ENCODE measurements around the gene HTR3A. TPM values are rescaled to one million over a fixed set of nuclear protein-coding genes. Genes with fewer than 3 reads are reported as not detected.

The HTR3A gene
- total RNA-seq, 1 donor from 2014 or later, result 0.27 TPM

- peaks cover 25% of the 10 kb centered on the region for H3K27me3 Mint-ChIP-seq
- H3K4me3 Mint-ChIP-seq, result no peak overlapping the region
- no peak for DNase-seq (ENCODE audit: extremely low spot score, unreplicated experiment)
- H3K4me1 Mint-ChIP-seq (ENCODE audit: unreplicated experiment), result no peaks in the 10 kb centered on the region
- no peaks in the 10 kb centered on the region for H3K9me3 Mint-ChIP-seq
- TF ChIP-seq CTCF (conservative IDR thresholded peaks at IDR 0.05), result no peak
- no peaks in the 10 kb centered on the region for H3K36me3 Mint-ChIP-seq
- H3K27ac Mint-ChIP-seq, result no peak overlapping the region
These were observed 42.8 kb downstream of the HTR3A start for GRCh38 chr11:114017723-114018122.

- Mint-ChIP-seq H3K27me3 (peaks cover 24% of the 10 kb centered on the region), H3K27ac (no peak overlapping the region), H3K4me3 (no peak overlapping the region), H3K9me3 (no peaks in the 10 kb centered on the region), H3K36me3 (no peaks in the 10 kb centered on the region), H3K4me1 (ENCODE audit: unreplicated experiment) (no peaks in the 10 kb centered on the region)
- TF ChIP-seq CTCF (conservative IDR thresholded peaks at IDR 0.05), result no peak
- no peak for DNase-seq (ENCODE audit: extremely low spot score, unreplicated experiment)
These were observed 44.1 kb downstream of the HTR3A start for GRCh38 chr11:114019046-114019445.

GRCh38 chr11:114019574-114019973, 44.7 kb downstream of the HTR3A start:
- no peak for TF ChIP-seq CTCF (conservative IDR thresholded peaks at IDR 0.05)
- Mint-ChIP-seq H3K4me1 (ENCODE audit: unreplicated experiment) (no peaks in the 10 kb centered on the region), H3K9me3 (no peaks in the 10 kb centered on the region), H3K4me3 (no peak overlapping the region), H3K27me3 (peaks cover 27% of the 10 kb centered on the region), H3K27ac (no peak overlapping the region), H3K36me3 (no peaks in the 10 kb centered on the region)
- no peak for DNase-seq (ENCODE audit: extremely low spot score, unreplicated experiment)

- Mint-ChIP-seq H3K27me3 (peaks cover 63% of the 10 kb centered on the region), H3K27ac (no peak overlapping the region)
These were observed 50.5 kb downstream of the HTR3A start for GRCh38 chr11:114025329-114025907.

GRCh38 chr11:114026355-114026754, 51.4 kb downstream of the HTR3A start:
- H3K27ac Mint-ChIP-seq, result no peak overlapping the region
- DNase-seq (ENCODE audit: extremely low spot score, unreplicated experiment), result no peak
- H3K27me3 Mint-ChIP-seq, result peaks cover 71% of the 10 kb centered on the region
- H3K36me3 Mint-ChIP-seq, result no peaks in the 10 kb centered on the region
- H3K4me1 Mint-ChIP-seq (ENCODE audit: unreplicated experiment), result no peaks in the 10 kb centered on the region
- no peaks in the 10 kb centered on the region for H3K9me3 Mint-ChIP-seq
- peak; percentile 44 for TF ChIP-seq CTCF (conservative IDR thresholded peaks at IDR 0.05)
- H3K4me3 Mint-ChIP-seq, result no peak overlapping the region

More at GRCh38 chr11:114025329-114025907, 50.5 kb downstream of the HTR3A start:
- no peak for TF ChIP-seq CTCF (conservative IDR thresholded peaks at IDR 0.05)
- Mint-ChIP-seq H3K4me1 (ENCODE audit: unreplicated experiment) (no peaks in the 10 kb centered on the region), H3K9me3 (no peaks in the 10 kb centered on the region), H3K4me3 (no peak overlapping the region), H3K36me3 (no peaks in the 10 kb centered on the region)
- DNase-seq (ENCODE audit: extremely low spot score, unreplicated experiment), result no peak

GRCh38 chr11:114027391-114027790, 52.5 kb downstream of the HTR3A start:
- Mint-ChIP-seq H3K36me3 (no peaks in the 10 kb centered on the region), H3K27ac (no peak overlapping the region), H3K9me3 (no peaks in the 10 kb centered on the region), H3K4me3 (no peak overlapping the region), H3K27me3 (peaks cover 70% of the 10 kb centered on the region), H3K4me1 (ENCODE audit: unreplicated experiment) (no peaks in the 10 kb centered on the region)
- TF ChIP-seq CTCF (conservative IDR thresholded peaks at IDR 0.05), result no peak
- no peak for DNase-seq (ENCODE audit: extremely low spot score, unreplicated experiment)
